HK-2 (cell line): ENCODE results near the gene TAGLN3.
A peak's percentile ranks its signal among the peaks of the same experiment; 100 is the strongest.

ENCODE experiments used
- DNase-seq: peaks from one replicate; pipeline ENCODE4 v3.0.0-alpha.2; 2018; ENCODE audit not compliant: unreplicated experiment

The TAGLN3 gene

DNA sequence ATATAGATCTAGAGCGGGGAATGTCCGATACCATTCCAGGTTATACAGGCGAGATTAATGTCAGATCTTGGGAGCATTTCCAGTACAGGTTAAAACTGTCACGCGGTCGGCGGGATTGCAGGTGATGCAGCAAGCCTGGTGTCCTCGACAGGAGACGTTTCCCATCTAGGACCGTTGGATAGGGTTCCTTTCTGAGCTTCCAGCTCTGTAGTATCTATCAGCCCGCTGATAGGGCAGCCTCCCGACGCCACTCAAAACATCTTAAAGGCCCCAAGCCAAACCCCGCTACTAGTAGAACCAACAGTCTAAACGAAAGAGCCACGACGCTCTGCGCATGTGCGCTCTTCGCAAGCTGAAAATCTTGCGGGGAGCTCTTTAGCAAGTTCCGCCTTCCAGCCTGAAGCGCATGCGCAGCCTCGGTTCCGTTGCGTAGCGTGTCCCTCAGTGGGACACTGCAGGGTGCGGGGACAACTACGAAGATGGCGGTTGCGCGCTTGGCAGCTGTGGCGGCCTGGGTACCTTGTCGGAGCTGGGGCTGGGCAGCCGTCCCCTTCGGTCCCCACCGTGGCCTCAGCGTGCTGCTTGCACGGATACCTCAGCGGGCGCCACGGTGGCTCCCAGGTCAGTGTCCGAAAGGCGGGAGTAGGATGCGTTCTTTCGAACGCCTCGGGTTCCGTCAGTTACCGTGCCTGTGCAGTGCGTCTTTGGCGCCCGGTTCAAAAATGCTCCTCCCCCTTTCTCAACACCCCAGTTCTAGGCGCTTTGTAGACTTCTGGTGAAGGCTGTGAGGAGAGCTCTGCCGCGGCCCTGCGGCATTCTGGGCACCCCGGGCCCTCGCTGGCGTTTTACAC, 19.9 kb upstream of the TAGLN3 start, which contains the start of gene ABHD10:
ABHD10 (plus strand) TSS at position 444 of the 851 bp plus-strand sequence; CDS start at position 480, 36 bp downstream.
- DNase-seq = peak; percentile 97

DNA sequence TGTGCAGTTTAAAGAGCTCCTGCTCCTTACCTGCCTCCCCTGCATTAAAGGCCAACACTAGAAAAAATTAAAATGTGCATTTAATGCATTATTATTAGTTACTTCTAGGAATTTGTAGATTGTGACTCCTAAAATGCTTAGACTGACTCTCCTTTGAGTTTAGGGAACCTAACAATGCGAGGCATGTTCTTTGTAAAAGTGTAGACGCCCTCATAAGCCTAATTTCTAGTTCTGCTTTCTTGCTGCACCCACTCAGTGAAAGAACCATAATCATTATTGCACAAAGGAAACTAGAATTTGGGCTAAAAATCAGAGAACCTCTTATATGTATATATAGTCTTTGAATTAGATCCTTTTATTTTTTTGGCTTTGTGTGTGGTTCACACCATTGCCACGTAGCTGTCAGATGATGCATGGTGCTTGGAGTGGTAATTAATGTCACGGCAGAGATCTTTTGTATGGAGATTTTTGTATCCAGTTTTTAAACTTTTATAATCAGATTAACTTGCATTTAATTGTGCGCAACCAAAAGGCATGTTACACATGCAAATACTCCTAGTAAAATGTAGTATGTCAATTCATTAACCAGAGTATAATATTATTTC, 19.2 kb upstream of the TAGLN3 start:
- DNase-seq = no peak

DNA sequence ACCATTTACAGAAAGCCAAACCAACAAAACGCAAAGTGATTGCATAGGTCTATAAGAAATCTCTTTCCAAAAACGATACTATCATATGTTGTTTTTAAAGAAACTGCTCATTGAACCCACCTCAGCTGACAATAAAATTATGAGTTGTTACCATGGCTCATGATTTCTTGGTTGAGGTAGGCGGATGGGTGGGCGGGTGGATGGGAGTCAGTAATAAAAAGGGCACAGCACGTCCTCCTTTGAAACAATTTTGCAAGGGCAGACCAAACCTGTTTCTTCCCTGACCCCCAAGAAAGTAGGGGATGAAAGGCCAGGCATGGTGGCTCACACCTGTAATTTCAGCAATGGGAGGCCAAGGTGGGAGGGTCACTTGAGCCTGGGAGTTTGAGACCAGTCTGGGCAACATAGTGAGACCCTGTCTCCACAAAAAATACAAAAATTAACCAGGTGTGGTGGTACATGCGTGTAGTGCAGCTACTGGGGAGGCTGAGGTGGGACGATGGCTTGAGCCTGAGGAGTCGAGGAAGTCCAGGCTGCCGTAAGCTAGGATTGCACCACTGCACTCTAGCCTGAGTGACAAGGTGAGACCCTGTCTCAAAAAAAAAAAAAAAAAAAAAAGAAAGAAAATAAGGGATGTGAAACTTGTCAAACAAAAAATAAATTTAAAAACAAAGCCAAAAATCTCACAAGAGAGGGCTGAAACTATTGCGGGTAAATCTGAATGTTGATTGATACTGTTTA, 17.8 kb upstream of the TAGLN3 start:
- DNase-seq = no peak

DNA sequence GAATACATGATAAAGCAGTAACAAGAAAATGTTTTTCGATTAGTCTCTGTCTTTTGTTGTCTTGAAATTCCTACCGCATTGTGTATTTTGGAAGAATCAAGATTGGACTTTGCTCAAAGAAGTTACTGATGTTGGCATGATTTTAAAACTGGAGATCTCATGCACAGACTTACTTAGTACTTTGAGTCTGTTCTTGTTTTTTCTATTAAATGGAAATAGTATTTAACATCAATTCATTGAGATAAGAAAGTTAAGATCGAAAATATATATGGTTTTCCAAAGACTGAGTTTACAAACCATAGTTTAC, 17.3 kb upstream of the TAGLN3 start:
- no peak for DNase-seq

DNA sequence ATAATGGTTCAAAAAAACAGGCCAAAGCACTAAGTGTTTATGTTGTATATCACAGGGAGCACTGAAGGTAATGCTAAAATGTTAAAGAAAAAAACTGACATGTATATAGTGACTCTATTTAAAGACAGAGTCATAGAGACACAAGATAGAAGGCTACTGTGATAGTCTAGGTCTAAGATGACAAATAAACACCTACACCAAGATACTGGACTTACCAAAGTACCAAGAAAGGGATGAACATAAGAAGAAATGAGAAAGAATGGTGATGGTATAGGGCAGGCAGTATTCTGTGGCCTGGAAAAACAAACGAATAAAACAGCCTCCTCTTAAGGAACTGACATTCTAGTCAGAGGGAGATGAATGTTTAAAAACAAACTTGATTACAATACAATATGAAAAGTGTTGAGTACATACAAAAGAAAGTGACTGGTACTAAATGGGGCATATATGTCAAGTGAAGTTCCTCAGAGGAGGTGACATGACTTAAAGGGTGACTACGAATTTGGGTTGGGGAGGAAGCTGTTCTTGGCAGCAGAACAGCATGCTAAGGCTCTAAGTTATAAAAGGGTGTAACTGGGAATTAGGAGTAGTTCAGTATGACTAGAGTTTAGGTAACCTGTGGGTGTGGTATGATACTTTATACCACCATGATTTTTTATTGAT, 14.0 kb upstream of the TAGLN3 start:
- no peak for DNase-seq

DNA sequence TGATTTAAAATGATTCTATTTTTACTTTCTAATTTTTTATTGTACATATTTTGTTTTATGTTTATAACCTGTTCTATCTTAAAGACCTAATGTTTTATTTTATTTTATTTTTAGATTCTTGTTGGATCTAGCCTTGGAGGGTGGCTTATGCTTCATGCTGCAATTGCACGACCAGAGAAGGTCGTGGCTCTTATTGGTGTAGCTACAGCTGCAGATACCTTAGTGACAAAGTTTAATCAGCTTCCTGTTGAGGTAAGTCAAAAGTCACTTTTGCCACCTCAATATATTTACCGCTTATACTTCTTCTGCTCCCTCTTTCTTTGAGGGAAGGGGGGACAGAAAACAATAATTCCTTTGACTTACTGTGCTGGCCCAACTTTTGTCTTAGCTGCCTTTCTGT, 11.9 kb upstream of the TAGLN3 start:
- DNase-seq = no peak

DNA sequence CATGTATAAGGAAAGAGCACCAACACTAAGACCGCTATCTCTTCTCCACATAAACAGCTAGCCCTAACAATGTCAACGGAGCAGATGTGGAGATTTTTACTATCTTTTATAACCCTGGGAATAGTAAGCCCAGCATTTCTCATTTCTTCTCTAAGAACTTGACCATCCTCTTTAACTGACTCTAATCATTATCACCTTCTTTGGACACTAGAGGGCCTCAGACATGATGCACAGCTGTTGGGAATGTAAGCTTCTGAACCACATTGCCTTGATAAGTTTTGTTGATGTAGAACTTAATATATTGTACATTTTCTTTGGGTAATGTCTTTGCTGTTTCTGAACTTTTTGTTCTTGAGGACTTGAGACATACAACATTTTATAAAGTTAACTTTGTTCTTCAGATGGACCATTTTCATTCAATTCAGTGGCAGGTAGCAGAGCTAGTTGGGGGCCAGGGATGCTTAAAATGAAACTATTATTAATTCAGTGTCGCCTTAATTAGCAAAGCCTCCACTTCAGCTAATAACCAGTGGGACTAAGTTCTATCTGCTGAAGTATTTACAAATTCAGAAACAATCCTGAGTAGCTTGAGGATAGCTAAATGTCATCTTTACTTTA, 9.6 kb upstream of the TAGLN3 start:
- DNase-seq = no peak

DNA sequence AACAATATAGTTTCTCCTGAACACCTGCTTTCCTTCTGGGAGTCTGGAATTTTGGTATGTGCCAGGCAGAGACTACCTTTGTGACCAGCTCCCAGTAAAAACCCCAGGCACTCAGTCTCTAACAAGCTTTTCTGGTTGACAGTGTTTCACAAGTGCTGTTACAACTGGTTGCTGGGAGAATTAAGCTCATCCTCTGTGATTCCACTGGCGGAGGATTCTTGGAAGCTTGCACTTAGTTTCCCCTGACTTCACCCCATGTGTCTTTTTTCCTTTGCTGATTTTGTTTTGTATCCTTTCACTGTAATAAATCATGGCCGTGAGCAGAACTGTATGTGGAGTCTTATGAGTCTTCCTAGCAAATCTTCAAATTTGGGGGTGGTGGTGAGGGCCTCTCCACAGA, 5.7 kb upstream of the TAGLN3 start:
- no peak for DNase-seq

DNA sequence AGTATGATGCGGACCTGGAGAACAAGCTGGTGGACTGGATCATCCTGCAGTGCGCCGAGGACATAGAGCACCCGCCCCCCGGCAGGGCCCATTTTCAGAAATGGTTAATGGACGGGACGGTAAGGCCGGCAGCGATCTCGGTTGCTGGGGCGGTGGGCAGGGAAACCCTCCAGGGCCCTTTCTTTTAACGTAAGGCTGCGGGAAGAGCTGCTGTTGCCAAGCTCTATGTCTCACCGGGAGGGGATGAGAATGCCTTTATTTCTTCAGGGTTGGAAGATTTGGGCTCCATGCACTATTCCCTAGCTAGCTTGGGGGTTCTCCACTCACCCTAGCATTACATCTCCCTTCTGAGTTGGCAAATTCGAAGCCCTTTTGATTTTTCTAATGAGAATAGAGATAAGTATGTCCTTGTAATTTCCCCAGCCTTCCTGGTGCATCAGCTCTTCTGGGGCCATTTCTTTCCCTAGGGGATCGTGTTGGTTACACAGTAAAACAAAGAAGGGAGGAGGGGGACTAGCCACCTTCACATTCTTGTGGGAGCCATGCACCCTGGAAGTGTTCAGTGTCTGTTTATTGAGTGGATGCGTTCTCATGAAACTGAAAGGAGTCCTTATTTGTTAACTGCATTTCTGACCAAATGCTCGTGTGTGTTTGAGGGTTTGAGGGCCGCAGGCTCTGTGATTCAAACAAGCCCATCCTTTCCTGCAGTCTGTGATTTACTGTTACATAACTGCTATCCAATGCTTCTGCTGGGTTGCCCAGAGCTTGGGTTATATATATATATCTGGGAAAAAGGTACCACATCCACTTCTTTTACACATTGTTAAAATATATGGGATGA, 982 bp downstream of the TAGLN3 start:
- DNase-seq = no peak

DNA sequence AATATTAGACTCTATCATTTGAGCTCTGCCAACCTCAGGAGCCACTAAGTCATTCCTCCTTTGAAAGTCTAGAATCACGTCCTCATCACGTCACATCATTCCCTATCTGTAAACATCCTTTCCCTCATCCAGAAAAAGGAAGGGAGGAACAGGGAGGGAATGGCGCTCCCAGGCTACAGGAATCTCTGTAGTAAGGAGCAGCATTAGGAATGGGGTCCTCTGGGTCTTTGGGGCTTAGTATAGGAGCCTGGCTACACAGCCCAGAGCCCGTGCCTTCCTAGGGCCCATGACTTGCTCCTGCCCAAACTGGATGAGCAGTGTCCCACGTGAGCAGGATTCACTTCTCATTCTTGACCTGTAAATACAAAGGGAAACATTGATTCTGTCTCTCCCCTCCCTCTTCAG, 1.6 kb downstream of the TAGLN3 start:
- no peak for DNase-seq

DNA sequence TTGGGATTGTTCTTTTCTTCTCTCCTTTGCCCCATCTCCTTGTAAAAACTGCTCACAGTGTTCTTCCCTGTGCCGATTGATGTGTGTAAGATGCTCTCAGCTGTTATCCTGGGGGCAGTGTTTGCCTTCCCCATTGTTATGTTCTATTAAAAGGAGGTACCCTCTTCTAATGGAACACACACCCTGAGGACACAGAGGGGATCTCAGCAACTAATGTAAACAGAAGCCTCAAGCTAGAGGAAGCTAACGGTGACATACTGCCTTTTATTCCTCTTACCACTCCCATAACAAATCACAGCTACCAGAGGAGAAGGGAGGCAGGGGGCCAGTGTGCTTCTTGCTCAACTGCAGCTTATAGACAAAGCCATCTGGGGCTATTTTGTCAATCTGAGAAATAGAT, 2.2 kb downstream of the TAGLN3 start:
- DNase-seq = no peak

DNA sequence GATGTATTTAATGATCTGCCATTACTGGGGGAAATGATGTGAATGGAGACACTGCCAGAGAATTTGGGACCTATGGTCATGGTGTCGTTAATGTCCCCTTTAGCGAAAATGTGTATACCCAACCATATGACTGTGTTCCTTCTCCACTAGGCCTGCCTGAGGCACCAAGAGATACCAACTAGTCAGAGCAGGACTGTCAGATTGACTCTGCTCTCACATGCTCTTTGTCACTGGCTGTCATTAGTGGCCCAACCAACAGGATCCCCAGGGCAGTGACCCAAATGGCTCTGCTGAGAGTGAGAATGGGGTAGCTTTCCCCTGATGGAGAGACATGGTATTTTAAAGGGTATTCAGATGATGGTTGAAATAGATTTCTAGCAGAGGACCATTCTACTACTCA, 2.8 kb downstream of the TAGLN3 start:
- DNase-seq = no peak

DNA sequence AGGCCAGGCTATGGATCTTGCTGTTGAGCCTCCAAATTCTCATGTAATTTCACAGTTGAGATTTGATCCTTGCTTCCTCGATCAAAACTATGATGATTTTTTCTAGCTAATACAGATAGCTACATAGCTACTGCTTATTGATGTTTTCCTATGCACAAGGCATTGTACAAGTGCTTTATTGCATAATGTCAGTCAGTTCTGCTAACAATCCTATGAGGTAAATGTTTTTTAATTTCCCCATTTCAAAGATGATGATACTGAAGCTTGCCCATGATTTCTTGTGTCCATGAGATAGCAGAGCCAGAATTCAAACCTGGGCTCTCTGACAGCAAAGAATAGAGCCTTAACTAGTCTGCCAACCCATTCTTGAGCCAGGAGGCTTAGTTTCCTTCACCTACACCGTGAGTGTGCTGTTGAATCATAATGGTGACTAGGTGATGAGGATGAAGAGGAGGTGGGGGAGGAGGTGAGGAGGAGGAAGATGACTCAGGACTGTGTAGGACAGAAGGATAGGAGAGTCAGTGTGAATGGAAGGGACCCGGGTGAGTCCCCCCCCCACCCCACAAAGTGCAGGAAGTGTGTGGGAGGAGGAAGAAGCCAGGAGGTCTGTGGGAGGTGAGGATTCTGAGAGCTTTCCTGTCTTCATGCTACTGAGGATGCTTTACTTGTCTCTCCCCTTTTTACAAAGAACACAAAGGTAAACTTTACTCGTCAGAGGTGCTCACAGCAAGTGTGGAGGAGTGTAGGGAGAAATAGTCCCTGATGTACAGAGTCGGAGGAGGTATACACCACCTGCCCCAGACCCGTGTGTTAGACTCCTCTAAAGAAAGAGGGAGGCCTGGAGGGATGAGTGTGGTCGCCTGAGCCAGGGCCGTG, 3.6 kb downstream of the TAGLN3 start:
- peak; percentile 84 for DNase-seq

DNA sequence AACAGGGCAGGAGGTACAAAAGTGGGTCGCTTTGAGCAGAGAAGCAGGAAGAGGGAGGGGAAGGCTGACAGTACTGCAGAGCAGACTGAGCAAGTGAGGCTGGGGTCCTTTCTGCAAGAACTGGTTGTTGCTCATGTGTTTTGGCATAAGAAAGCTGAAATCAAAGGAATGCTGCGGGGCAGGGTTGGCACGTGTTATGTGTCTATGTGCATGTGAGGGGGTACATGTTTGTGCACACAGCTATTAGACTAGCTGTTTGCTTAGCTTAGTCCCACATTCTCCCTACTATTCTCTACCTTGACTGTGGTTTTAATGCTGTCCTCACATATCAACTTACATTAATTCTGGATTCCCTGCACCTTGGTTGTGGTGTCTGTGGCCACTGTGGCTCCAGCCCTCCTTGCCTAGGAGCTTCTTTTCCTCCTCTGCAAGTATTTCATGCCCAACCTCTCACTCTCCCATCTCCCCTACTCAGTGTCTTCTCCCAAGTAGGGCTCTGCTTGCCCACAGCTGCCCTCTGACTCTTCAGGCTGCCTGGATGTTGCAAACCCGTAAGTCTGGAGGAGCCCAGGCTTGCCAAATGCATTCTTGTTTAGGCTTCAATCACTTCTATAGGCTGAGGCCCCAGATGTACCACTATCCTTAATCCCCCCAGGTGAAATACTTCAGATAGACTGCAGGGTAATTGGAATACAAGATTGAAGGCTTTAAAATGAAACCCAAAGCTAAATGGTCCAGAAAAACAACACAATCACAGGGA, 4.8 kb downstream of the TAGLN3 start:
- no peak for DNase-seq

DNA sequence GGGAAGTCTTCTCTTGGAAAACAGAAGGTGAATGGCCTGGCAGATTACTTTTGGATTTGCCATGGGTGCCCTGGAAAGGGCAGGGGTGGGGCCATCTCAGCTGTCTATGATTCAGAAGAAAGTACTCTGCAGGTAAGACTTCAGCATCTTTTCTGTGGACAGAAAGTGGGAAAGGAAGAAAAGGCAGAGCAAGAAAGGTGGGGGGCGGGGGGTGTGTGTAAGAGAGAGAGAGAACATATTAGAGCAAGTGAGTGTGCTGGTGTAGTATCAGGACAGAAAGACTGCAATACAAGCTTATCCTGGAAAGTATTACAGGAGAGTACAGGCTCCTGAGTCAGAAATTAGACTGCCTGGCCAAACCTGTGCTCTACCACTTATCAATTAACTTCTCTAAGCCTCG, 5.5 kb downstream of the TAGLN3 start:
- no peak for DNase-seq

DNA sequence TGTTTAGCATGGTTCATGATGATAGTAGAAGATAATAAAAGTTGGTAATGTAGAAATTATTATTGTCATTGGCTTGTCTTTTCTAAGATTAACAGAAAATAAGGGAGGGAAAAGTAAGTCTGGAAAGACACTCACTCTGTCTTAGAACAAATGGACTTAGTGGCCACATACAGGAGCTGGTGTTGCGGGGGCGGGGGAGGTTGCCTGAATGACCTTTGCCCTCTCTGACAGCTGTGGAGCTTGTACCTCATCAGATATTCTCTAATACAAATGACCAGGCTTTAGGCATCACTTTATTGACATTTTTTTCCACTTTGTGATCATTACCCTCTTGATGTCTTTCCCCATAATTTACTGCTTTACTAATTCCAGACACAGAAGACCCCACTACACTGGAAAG, 5.9 kb downstream of the TAGLN3 start:
- no peak for DNase-seq

DNA sequence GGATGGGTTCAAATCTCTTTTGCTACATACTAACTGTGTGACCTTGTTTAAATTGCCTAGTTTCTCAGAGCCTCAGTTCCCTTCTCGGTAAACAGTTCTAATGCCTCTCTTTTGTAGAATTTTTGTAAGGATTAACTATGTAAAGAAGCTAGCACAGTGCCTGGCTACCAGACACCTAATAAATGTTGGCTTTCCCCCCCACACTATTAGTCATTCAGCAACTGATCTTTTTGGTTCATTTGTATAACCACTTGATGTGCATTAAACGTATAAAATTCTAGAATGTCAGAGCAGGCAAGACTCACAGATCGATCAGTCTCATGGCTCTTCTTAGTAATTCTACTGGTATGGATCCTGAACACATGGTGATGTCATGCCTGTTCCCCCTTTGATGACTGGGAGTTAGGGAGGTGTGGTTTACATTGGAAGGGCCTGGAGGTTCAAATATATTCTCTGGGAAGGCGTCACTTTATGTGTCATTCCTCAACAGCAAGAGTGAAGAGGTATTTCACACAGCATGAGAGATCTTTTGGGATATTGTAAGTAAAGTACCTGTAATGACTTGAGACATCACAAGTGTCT, 6.5 kb downstream of the TAGLN3 start:
- DNase-seq = no peak

DNA sequence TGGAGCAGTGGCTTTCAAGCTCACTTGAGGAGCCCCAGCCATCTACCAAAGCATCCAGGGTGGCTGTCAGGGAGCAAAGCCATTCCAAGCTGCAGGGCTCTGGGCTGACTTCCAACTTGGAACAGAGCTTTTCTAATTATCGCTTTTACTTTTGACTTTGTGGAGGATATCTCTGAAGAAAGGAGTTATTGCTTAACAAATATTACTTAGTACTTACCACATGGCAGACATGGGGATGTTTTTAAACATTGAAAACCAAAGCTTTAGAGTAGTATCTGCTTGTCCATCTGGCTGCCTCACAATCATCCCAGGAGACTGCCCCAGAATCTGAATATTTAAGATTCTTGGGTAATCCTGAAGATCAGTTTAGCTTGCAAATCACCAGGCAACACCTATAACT, 8.9 kb downstream of the TAGLN3 start:
- DNase-seq = no peak

DNA sequence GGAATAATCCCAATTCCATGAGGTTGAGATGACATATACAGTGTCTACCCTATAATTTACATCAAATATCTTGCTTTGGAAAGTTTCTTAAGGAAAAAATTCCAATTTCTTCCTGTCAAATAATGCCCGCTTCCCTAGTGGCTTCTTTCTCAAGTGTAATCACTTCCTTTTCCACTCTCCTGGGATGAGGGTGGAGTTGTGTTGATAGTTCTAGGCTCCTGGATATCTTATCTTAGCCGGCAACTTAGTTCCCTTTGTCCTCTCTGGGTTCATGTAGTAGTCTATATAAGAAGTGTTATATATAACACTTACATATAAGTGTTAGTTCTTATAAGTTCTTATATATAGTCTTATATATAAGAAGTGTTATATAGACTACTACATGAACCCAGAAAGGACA, 10.9 kb downstream of the TAGLN3 start:
- no peak for DNase-seq
